Epithelial cell of prostate (primary cell): ENCODE results near the gene NMNAT3.
"Not testable (repeated sequence)": the region's sequence is repeated elsewhere in the genome, so short reads cannot be mapped to it uniquely, and the experiment has no call there.

Experiments used
- DNase-seq: peaks from one replicate; pipeline ENCODE4 v3.0.0-alpha.2; 2011; ENCODE audit warnings: low read depth, low spot score
- H3K27ac ChIP-seq: fragments of 450-650 bp; 2 replicates; pipeline ENCODE4 v1.5.1; 2017; ENCODE audit warnings: mild to moderate bottlenecking

The NMNAT3 gene

DNA sequence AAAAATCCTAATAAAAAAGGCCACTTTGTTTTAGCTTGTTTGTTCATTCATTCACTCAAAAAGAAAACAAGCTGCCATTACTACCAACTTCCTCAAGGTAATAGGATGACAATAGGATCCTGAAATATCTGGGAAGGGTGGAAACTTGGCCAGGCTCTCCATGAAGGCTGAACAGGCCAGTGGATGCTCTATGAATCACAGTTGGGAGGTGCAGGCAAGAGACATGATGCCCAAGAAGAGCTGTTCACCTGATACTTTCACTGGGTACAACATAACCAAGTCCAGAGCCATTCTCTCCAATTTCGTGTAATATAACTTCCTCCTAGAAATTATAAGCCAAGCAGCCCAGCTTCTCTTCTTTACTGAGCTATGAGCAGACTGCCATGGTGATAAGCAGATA is 37.3 kb downstream of the NMNAT3 start:
- no peak overlapping the region for H3K27ac ChIP-seq
- DNase-seq, result no peak

DNA sequence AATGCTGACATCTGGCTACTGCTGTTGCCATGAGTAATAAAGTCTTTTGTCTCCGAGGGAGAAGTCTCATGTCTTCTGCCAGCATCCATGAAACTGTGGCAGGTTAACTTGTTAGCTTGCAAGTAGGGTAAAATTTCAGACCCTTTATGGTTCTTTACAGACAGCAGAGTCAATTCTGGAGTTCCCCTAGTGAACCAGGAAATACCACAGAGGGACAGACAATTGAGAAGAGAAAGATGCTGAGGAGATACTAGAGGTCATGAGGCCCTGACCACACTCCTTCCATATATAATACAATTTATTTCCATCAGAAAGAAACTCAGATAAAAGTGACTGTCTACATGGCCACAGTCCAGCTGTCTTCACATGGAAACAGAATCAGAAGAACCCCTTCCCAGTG is 38.1 kb downstream of the NMNAT3 start:
- DNase-seq, result no peak
- no peak overlapping the region for H3K27ac ChIP-seq

DNA sequence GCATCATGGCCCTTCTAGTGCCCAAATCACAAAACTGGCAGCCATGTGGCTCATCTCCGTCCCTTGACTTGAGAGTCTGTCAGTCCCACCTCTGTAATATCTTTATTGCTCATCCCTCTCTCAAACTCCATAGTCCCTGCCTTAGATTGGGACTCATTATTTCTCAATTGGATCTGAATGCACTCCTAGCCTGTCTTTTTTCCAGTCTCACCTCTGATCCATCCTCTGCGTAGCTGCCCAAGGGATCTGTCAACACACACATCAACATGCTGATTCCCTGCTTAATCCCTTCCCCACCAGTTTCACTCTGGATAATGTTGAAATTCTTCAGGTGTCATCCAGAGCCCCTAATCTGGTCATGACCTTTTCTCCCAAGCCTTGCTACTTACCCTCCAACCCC is 39.3 kb downstream of the NMNAT3 start:
- no peak for DNase-seq
- no peak overlapping the region for H3K27ac ChIP-seq

DNA sequence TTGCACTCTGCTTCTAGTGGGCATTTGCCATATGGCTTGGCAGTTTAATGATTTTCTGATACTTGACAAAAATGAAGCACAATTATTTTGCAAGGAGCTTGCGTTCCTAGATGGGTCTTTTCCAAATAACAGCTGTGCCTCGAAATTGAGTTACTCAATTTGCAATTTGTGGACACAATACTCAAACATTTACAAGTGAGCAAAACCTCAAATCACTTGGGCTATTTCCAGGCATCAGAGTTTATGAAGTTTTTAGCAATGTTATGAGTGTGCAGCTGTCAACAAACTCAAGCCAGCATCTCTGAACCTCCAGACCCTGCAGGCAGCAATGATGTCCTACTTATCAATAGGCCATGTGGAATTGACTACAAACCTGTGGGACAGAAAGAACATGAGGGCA is 41.3 kb downstream of the NMNAT3 start:
- no peak overlapping the region for H3K27ac ChIP-seq
- DNase-seq, result no peak

DNA sequence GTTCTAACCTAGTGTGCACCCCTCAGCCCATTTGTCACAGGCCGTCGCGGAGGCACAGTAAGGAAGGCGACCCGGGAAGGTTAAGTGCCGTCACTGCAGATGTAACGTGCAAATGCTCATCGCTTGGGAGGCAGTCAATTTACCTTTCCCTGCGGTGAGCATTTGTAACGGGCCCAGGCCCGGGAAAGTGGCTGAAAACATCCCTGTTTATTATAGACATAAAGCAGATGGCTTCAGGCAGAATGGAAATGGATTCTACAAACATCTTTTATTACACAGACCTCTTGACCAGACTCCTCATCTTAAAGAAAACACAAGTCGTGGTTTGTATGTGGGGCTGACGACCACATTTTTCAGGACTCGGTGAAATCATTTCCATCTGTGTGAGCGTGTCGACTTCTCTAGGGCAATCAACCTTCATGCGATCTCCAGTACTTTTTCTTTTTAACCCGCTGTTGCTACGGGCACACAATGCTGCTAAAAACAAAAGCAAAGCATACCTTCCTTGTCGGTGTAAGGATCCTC is 43.6 kb downstream of the NMNAT3 start:
- DNase-seq, result no peak
- no peak overlapping the region for H3K27ac ChIP-seq

DNA sequence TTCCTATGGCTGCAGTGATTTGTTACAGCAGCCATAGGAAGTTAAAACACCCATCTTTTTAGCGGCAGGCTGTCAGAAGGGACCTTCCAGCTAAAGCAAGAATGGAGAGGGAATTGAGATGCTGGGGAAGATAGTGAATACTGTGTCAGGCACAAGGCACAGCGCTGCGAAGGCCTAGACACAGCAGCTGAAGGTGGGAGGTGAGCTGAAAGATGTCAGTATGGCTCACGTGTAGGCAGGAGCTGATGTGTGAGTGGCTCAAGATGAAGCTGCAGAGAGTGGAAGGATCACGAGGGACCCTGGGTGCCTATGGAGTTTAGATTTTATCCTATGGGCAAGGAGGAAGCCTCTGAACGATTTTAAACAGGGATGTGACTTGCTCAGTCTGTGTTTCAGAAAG is 44.3 kb downstream of the NMNAT3 start:
- no peak for DNase-seq
- no peak overlapping the region for H3K27ac ChIP-seq

DNA sequence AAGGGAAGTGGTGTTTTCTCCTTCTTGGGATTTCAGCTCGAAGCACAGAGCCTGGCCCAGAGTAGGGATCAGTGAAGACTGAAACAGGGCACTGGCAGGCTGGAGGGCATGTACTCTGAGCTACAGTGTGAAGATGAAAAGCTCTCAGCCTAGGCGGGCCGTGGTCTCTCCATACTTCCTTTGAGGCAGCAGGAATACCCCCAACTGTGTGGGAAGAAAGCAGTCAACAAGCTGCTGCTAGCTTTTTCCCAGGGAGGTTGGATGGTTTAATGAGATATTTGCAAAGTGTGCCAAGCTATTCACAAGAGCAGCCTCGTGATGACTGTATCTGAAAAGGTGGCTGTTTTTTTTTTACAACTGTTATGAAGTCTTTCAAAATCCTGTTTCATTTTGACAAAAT is 47.2 kb downstream of the NMNAT3 start:
- DNase-seq, result no peak
- H3K27ac ChIP-seq, result no peak overlapping the region

DNA sequence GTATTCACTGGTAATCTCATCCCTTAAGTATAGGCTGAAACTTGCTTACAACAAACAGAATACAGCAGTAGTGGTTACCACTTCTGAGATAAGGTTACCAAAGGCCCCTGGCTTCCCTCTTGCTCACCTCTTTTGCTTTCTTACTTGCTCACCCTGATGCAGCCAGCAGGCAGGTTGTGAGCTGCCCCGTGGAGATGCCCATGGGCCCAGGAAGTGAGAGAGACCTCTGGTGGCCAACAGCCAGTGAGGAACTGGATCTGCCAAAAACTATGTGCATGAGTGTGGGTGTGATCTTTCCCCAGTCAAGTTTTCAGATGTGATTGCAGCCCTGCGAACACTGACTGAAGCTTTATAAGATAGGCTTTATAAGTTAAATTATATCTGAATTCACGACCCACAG is 48.7 kb downstream of the NMNAT3 start:
- peak; percentile 36 for DNase-seq
- H3K27ac ChIP-seq, result no peak overlapping the region

DNA sequence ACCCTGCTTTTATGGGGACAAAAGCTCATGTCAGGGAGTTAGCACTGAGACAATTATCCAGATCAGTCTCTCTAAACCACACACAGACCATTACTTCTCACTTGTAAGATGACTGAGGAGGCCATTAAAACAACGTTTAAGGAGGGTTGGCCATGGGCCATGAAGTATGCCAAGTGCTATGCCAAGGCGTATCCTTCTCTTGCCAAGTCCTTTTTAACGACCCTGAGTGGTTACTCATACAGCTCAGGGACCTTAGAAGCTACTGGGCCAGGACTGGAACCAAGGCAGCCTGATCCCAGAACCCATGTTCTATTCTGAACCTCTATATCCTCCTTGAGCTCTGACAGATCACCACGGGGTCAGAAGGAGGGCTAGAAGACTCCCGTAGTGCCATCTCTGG is 50.0 kb downstream of the NMNAT3 start:
- DNase-seq, result no peak
- H3K27ac ChIP-seq, result no peak overlapping the region

DNA sequence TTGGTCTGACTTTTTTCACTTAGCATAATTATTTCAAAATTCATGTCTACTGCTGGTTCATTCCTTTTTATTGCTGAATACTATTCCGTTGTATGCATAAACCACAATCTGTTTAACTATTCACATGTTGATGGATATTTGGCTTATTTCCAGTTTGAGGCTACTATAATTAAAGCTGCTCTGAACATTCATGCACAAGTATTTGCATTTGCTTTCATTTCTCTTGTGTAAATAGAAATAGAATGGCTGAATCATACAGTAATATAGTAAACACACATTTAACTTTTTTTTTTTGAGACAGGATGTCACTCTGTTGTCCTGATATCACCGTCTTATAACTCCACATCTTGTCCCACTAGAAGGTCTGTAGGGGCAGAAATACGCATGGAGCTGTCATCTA is 57.3 kb downstream of the NMNAT3 start:
- H3K27ac ChIP-seq, result no peak overlapping the region
- peak; percentile 40 for DNase-seq

DNA sequence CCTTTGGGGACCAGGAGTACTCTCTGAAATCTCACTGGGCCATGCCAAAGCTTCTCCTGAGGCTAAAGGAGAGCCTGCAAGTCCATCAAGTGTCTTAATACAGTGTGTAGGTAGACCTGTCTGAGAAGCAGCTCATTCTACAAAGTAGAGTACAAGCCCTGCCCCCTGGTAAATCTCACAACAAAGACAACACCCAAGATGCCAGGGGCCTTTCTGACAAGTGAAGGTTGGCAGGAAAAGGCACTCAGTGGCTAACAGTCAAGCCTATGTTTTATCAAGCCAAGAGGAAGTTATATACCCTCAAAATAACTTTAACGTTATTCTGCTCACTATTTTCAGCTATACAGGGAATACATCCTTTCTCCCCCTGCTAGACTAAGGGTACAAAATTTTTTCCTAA is 58.3 kb downstream of the NMNAT3 start:
- no peak for DNase-seq

DNA sequence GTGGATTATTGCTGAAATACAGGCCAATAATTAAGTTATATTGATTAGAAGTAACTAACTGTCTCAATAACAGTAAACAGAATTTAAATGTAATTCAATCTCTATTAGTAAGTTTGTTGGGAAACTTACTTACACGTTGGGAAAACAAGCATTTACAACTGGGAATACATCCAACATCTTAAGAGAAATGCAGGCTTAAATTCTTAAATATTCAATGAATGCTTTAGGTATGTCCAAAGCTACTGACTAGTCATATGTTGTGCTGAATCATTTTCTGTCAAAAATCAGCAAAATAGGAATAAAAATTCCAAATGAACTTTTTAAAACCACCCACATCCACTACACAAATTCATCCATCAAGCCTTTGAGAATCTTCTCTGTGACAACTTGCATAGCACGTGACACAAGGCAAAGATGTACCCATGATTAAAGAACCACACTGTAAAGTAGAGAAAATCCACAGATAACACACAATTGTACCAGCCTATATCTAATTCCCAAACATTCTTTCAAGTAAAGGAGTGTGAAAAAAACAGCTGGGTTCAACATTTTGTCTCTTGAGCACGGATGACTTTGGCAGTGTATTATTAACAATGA is 60.0 kb downstream of the NMNAT3 start:
- no peak for DNase-seq
- H3K27ac ChIP-seq, result no peak overlapping the region

More for the DNA sequence above, 58.3 kb downstream of the NMNAT3 start:
- no peak overlapping the region for H3K27ac ChIP-seq

DNA sequence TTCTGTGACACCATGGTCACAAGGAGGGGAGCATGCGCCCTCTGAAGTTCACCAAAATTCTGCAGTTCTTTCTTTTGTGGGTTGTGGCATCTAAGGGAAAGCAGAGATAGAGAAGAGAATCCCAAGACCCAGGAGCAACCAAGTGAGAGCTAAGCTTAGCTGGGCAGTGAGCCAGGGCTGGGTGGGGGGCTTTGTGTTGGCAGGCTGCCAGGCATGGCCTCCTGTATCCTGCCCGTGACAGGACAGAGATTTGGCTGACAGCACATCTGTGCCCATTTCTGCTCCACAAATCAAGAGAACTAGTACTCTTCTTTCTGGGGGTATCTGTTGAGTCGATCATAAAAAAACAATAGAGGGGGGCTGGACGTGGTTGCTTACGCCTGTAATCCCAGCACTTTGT is 66.2 kb downstream of the NMNAT3 start:
- H3K27ac ChIP-seq, result no peak overlapping the region
- no peak for DNase-seq

DNA sequence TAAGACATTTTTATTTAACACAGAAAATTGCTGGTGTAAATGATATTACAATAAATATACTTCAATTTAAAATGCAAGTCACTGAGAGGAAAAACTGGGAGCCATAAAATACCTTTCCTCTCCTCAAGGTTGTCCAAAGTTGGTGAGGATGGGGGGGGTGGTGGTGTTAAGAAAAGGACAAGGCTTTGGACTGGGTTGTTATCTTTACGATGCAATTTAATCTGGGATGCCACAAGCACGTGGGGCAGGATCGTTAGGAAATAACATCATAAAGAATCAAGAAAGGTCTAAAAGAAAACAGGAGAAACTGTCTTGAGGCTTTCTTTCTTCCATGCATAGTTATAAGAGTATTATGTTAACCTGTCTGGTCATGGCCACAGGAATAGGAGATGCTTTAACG is 66.9 kb downstream of the NMNAT3 start:
- no peak overlapping the region for H3K27ac ChIP-seq
- no peak for DNase-seq

DNA sequence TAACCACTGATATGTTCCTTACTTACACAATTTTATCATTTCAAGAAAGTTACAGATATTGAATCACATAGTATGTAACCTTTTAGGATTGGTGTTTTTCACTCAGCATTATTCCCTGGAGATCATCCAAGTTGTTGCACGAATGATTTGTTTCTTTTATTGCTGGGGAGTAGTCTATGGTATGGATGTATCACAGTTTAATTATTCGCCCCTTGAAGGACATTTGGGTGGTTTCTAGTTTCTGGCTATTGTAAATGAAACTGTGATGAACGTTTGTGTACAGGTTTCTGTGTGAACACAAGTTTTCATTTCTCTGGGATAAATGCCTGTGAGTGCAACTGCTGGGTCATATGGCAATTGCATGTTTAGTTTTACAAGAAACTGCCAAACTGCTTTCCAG is 68.8 kb downstream of the NMNAT3 start:
- no peak overlapping the region for H3K27ac ChIP-seq

DNA sequence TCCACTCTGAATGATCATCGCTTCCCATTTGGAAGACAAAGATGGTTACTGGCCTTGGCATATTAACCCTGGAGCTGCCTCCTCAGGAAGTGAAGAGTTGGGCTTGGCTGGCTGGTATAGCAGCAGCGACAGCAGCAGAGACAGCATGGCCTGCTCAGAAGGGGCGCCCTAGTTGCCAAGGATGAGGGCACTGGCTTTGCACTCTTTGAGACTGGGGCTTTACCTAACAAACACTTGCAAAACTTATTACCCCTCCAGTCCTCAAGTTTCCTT is 69.7 kb downstream of the NMNAT3 start:
- DNase-seq, result no peak

More for the DNA sequence above, 68.8 kb downstream of the NMNAT3 start:
- DNase-seq, result no peak

DNA sequence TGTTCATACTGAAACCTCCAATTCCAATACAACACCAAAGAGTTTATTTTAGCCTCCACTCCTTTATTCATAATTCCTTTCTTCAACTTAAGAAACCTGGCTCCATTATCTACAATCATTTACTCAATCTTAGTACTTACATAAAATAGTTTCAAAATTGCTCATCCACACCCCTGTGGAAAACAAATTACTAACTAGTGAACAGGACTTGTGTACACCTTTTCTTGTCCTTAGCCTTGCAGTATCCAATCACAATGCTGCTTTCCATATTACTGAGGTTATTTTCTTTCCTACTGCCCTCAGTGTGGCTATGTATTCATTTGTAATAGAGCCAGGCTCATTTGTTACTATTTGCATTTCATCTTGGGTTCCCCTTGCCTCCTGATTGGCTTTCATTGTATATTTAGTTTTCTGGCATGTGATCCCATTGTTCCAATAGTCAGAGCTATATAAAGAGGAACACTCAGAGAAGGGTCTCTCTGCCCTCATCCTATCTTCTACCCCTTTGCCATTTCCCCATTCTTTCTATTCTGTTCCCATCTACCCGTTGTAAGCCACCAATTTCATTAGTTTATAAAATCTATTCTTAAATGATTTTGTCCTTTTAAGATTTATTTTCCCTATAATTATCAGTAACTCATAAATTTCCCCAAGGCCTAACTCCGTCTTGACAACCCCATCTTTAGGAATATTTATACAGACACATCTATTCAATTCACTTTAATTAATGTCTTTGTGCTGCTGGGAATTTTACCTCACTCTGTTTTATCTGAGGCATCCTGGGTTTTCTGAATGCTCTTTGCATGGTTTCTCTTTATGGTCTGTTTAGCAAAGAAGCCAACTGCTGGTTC is 70.3 kb downstream of the NMNAT3 start:
- H3K27ac ChIP-seq, result no peak overlapping the region
- DNase-seq, result no peak

More for the DNA sequence above, 69.7 kb downstream of the NMNAT3 start:
- no peak overlapping the region for H3K27ac ChIP-seq

DNA sequence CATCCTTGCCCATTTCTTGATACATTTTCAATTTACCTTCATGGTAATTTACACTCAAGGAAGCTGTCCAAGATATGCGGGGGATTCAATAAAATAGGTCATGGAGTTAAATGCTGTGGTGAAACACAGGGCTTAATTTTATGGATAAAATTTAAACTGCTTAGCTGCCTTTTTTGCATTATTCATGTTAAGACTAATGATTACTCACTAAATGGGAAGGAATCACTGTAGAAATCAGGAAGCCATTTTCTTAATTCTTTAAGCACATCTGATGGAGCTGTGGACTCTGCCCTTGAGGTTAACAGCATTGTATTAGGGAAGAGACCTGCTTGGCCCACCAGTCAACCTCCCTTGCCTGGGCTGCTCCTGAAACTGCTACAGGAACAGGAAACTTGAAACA is 75.8 kb downstream of the NMNAT3 start:
- DNase-seq, result no peak
- H3K27ac ChIP-seq, result peak overlapping the region; percentile 95

DNA sequence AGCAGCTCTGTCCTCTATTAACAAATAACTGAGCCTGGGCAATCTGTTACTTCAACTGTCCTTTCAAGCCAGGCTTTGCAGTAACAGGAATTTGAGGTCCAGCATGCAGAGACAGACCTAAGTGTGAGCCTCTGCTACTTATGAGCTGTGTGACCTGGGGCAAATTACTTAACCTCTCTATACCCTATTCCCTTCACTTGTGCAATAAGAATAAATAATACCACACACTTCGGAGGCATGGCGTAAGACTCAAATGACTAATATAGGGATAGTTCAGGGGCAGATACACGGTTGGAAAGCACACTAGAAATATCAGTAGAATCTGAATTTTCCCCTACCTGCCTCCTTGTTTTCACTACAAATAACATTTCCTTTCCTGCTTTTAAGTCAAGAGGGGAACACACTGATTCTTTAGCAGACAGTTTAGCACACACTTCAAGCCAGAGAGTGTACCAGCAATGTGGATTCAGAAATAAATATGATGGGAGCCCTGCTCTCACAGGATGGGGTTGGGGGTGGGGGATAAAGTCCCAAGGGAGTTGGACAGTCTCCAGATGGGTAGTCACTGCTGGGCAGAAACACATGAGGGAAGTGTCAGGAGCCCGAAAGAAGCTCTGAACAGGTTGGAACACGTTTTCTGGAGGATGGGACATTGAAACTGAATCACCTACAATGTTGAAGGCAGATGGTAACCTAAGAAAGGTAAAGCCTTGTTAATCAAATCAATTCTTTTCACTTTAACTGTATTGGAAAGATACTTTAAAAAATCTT is 76.4 kb downstream of the NMNAT3 start:
- peak; percentile 85 for DNase-seq
- H3K27ac ChIP-seq, result peak overlapping the region; percentile 95

DNA sequence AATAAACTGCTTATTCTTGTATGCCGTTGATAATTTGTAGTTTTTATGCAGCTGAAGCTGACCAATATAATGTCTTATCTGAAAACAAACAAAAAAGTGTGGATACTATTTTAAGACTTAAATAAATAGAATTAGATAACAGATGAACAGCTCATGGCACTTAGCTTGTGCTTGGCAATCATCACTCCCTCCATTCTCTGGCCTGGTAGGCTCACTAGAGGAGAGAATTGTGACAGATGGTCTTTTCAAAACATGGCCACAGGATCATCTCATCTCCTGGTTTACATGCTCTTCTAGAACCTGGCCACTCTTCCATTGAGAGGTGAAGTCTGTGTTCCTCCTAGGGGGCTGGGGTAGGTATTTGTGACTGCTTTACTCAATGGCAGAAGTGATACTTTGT is 79.8 kb downstream of the NMNAT3 start:
- no peak overlapping the region for H3K27ac ChIP-seq
- no peak for DNase-seq

DNA sequence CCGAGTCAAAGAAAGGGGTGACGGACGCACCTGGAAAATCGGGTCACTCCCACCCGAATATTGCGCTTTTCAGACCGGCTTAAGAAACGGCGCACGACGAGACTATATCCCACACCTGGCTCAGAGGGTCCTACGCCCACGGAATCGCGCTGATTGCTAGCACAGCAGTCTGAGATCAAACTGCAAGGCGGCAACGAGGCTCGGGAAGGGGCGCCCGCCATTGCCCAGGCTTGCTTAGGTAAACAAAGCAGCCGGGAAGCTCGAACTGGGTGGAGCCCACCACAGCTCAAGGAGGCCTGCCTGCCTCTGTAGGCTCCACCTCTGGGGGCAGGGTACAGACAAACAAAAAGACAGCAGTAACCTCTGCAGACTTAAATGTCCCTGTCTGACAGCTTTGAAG is 86.6 kb downstream of the NMNAT3 start:
- H3K27ac ChIP-seq, result peak overlapping the region; percentile 44
- DNase-seq, result not testable (repeated sequence)
